Urinary bladder (tissue), 4 donors: ENCODE measurements around the gene CFAP97D2. TPM values are rescaled to one million over a fixed set of nuclear protein-coding genes. Genes with fewer than 3 reads are reported as not detected.

Source experiments
- DNase-seq: peaks from one replicate; pipeline ENCODE4 v3.0.0-alpha.2; 2015; ENCODE audit errors: extremely low spot score
- H3K27ac ChIP-seq: one replicate; pipeline ENCODE4 v1.5.1; 2013; ENCODE audit warnings: low read depth, mild to moderate bottlenecking, moderate library complexity
- H3K36me3 ChIP-seq: one replicate; pipeline ENCODE4 v1.6.1; 2013; ENCODE audit warnings: mild to moderate bottlenecking, moderate library complexity; ENCODE audit not compliant: insufficient read depth
- H3K4me1 ChIP-seq: one replicate; pipeline ENCODE4 v1.6.1; 2013; ENCODE audit warnings: mild to moderate bottlenecking, moderate library complexity; ENCODE audit not compliant: insufficient read depth
- H3K4me3 ChIP-seq: one replicate; pipeline ENCODE4 v1.5.1; 2013; ENCODE audit warnings: low read depth, low read length
- WGBS: extraction: QIAGEN DNeasy Blood & Tissue Kit; methylation state at CpG from one replicate; pipeline ENCODE4 v1.1.7; 2013; 5-methylcytosine and 5-hydroxymethylcytosine counted together
- polyA plus RNA-seq: library from polyadenylated mRNA; stranded (reverse); fragments of 200-250 nt; gene quantifications from one replicate; pipeline ENCODE4 v1.2.3, GENCODE V29; 2013
- total RNA-seq: library from RNA; depleted of rRNA; stranded (reverse); fragments of >200 nt; gene quantifications from one replicate; pipeline ENCODE4 v1.2.3, GENCODE V29; 2014
- donor health status: healthy with polysubstance abuse.
- donor health status: healthy.

The CFAP97D2 gene
- total and polyA plus RNA-seq, 2 donors, result not detected

DNA sequence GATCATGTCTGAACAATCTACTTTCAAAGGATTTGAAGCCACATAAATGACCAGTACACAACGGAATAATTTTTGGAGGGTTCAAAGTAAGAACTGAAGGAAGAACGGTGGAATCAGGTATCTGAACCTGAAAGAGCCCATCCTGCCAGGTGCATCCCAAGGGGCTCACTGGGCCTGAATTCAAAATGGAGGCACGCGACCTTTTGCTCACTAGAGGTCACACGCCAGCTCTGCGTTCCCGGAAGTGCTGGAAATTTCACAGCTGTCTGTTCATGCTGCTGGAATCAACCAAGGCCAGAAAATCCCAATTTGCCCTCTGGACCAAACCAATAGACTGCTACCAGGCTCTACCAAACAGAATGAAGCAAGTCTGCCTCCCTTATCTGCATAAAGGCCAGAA is 42.5 kb upstream of the CFAP97D2 start:
- no peak overlapping the region for H3K4me3 ChIP-seq
- WGBS, result 93% methylated on average over 7 of the region's 7 CpGs

GRCh38 chr13:114140131-114140905 is 38.7 kb upstream of the CFAP97D2 start:
- WGBS, result 70% methylated on average over 25 of the region's 25 CpGs
- H3K27ac ChIP-seq, result no peak overlapping the region
- no peak for DNase-seq
- H3K36me3 ChIP-seq, result no peaks in the 10 kb centered on the region
- no peak overlapping the region for H3K4me3 ChIP-seq
- H3K4me1 ChIP-seq, result no peaks in the 10 kb centered on the region

More for the DNA sequence above, 42.5 kb upstream of the CFAP97D2 start:
- DNase-seq, result no peak
- no peaks in the 10 kb centered on the region for H3K4me1 ChIP-seq
- H3K27ac ChIP-seq, result no peak overlapping the region
- no peaks in the 10 kb centered on the region for H3K36me3 ChIP-seq

GRCh38 chr13:114140906-114141250 is 38.2 kb upstream of the CFAP97D2 start:
- DNase-seq, result no peak
- Histone ChIP-seq H3K27ac (no peak overlapping the region), H3K4me3 (no peak overlapping the region)

GRCh38 chr13:114141261-114141996 is 37.6 kb upstream of the CFAP97D2 start:
- no peak overlapping the region for H3K27ac ChIP-seq
- H3K4me3 ChIP-seq, result no peak overlapping the region
- H3K4me1 ChIP-seq, result no peaks in the 10 kb centered on the region
- no peak for DNase-seq
- no peaks in the 10 kb centered on the region for H3K36me3 ChIP-seq
- 80% methylated on average over 15 of the region's 15 CpGs for WGBS

More at GRCh38 chr13:114140906-114141250, 38.2 kb upstream of the CFAP97D2 start:
- no peaks in the 10 kb centered on the region for H3K4me1 ChIP-seq
- WGBS, result 58% methylated on average over 10 of the region's 10 CpGs
- H3K36me3 ChIP-seq, result no peaks in the 10 kb centered on the region

- no peak overlapping the region for H3K4me3 ChIP-seq
- no peaks in the 10 kb centered on the region for H3K4me1 ChIP-seq
- DNase-seq, result no peak
- WGBS, result 92% methylated on average over 6 of the region's 6 CpGs
- no peak overlapping the region for H3K27ac ChIP-seq
- no peaks in the 10 kb centered on the region for H3K36me3 ChIP-seq
These were observed 36.9 kb upstream of the CFAP97D2 start for GRCh38 chr13:114142137-114142550.

DNA sequence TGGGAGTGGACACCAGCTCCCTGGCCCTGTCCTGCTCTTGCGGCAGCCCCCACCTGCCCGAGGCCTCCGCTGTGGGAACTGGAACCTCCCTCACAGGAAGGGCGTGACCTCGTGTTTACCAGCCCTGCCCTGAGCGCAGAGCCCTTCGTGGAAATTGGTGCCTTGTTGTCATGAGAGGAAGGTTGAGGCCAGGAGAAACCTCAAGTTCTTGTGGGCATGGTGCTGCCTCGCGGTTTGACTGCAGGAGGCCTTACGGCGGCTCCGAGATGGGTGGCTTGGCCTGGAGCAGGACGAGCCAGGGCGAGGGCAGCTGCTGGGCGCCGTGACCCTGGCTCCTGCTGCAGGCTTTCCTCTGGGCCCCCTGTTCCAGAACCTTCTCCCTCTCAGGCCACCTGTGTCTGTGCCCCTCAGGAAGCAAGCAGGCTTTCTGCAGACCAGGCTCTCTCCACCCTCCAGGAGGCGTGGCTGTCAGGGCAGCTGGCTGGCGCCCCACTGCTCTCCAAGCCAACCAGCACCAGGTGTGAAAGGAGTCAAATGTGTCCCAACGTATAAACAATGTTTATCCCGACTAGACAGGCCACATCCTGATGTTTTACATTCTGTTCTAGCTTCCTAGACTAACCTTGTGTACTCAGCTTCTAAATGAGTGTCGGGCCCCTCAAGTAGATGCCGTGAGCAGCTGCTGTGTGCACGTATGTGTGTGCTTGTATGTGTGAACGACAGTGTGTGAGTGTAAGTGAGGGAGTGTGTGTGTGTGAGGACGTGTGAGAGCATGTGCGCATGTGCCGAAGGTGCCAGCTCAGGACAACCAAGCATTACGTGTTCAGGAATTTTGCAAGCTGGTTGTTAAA is 36.2 kb upstream of the CFAP97D2 start:
- 65% methylated on average over 28 of the region's 28 CpGs for WGBS
- no peak for DNase-seq
- H3K4me3 ChIP-seq, result no peak overlapping the region
- H3K4me1 ChIP-seq, result no peaks in the 10 kb centered on the region
- H3K27ac ChIP-seq, result no peak overlapping the region
- no peaks in the 10 kb centered on the region for H3K36me3 ChIP-seq

- H3K4me3 ChIP-seq, result no peak overlapping the region
- H3K4me1 ChIP-seq, result no peaks in the 10 kb centered on the region
- DNase-seq, result no peak
- H3K27ac ChIP-seq, result no peak overlapping the region
- H3K36me3 ChIP-seq, result no peaks in the 10 kb centered on the region
- WGBS, result 75% methylated on average over 24 of the region's 24 CpGs
These were observed 35.1 kb upstream of the CFAP97D2 start for GRCh38 chr13:114143806-114144605.

DNA sequence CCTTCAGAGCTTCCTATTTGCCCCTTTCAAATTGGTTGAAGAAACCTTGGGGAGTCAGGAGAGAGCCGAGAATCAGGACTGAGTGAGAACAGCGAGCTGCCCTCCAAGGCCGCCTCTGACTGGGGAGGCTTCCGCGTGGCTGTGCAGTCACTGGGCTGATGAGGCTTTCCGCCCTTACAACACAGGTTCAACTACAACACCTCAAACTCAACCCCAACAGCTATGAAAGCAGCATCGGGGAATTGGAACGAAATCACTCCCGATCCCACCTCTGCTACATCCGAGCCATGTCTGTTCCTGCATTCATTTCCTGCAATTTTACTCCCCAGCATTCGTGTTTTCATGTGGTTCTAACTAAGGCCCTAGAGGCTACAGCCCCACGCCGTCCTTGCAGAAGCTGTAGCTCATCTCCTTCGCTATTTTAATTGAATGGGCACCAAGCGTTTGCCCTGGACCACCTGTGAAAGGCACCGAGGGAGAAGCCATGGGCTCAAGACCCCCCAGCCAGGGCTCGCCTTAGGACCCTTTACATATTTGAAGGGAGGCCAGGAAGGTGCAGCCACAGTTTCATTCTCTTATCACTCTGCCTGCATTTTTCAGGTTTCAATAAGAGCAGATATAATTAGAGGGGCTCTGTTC is 34.3 kb upstream of the CFAP97D2 start:
- Histone ChIP-seq H3K4me1 (no peaks in the 10 kb centered on the region), H3K36me3 (no peaks in the 10 kb centered on the region), H3K27ac (no peak overlapping the region), H3K4me3 (no peak overlapping the region)
- DNase-seq, result no peak
- 94% methylated on average over 17 of the region's 17 CpGs for WGBS

DNA sequence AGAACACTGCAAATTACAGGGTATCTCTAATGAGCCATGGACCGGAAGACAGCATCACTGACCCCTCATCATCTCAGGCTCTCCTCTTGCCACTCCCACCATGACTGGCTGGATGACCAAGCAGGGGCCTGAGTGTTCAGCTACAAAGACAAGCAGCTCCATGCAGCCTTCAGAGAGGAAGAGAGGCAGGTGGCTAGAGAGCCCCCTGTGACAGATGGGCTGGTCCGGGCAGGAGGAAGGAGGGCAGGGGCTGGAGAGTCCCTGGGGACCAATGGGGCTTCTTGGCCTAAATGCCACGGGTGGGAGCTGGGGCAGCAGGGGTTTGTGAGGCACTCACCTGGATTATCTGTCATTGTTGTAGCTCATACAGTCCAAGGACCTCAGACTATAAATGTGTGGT is 33.8 kb upstream of the CFAP97D2 start:
- no peak overlapping the region for H3K27ac ChIP-seq
- WGBS, result 70% methylated on average over 3 of the region's 3 CpGs
- DNase-seq, result no peak
- H3K4me3 ChIP-seq, result no peak overlapping the region
- no peaks in the 10 kb centered on the region for H3K4me1 ChIP-seq
- H3K36me3 ChIP-seq, result no peaks in the 10 kb centered on the region

GRCh38 chr13:114145722-114146121 is 33.3 kb upstream of the CFAP97D2 start:
- Histone ChIP-seq H3K27ac (no peak overlapping the region), H3K36me3 (no peaks in the 10 kb centered on the region), H3K4me1 (no peaks in the 10 kb centered on the region), H3K4me3 (no peak overlapping the region)
- WGBS, result 96% methylated on average over 14 of the region's 14 CpGs
- DNase-seq, result no peak

- 96% methylated on average over 14 of the region's 14 CpGs for WGBS
- H3K4me1 ChIP-seq, result no peaks in the 10 kb centered on the region
- no peak overlapping the region for H3K4me3 ChIP-seq
- DNase-seq, result no peak
- H3K27ac ChIP-seq, result no peak overlapping the region
- no peaks in the 10 kb centered on the region for H3K36me3 ChIP-seq
These were observed 32.9 kb upstream of the CFAP97D2 start for GRCh38 chr13:114146173-114146572.

GRCh38 chr13:114146629-114147028 is 32.4 kb upstream of the CFAP97D2 start:
- 62% methylated on average over 10 of the region's 10 CpGs for WGBS
- H3K4me1 ChIP-seq, result no peaks in the 10 kb centered on the region
- H3K36me3 ChIP-seq, result no peaks in the 10 kb centered on the region
- no peak overlapping the region for H3K27ac ChIP-seq
- DNase-seq, result no peak
- H3K4me3 ChIP-seq, result no peak overlapping the region
